RWPE2 (cell line): ENCODE results near the gene UHRF2.

Experiments
- ATAC-seq: fragments of 200-7000 bp; cut with Tn5 transposase; 3 replicates; pipeline ENCODE4 v1.9.1; 2021; ENCODE audit warnings: low read depth
- DNase-seq: peaks from one replicate; pipeline ENCODE4 v3.0.0-alpha.2; 2020; ENCODE audit warnings: low spot score
- H3K27ac ChIP-seq: fragments of 450-650 bp; 2 replicates; pipeline ENCODE4 v1.5.1; 2017; ENCODE audit warnings: mild to moderate bottlenecking; ENCODE audit not compliant: poor library complexity, severe bottlenecking
- H3K27me3 ChIP-seq: fragments of 250-450 bp; sonication (Bioruptor Pico); 2 replicates; pipeline ENCODE4 v1.5.1; 2021; ENCODE audit warnings: mild to moderate bottlenecking, moderate library complexity; ENCODE audit not compliant: insufficient read depth, poor library complexity, severe bottlenecking
- H3K36me3 ChIP-seq: fragments of 250-450 bp; sonication (Bioruptor Pico); 2 replicates; pipeline ENCODE4 v1.5.1; 2020; ENCODE audit warnings: low read depth, mild to moderate bottlenecking, moderate library complexity
- H3K4me1 ChIP-seq: fragments of 250-450 bp; sonication (Bioruptor Pico); 2 replicates; pipeline ENCODE4 v1.5.1; 2021; ENCODE audit warnings: mild to moderate bottlenecking, moderate library complexity; ENCODE audit not compliant: insufficient read depth, poor library complexity, severe bottlenecking
- H3K4me3 ChIP-seq: fragments of 250-450 bp; sonication (Bioruptor Pico); 2 replicates; pipeline ENCODE4 v1.5.1; 2021; ENCODE audit warnings: mild to moderate bottlenecking, moderate library complexity; ENCODE audit not compliant: severe bottlenecking
- H3K9me3 ChIP-seq: fragments of 250-450 bp; sonication (Bioruptor Pico); 2 replicates; pipeline ENCODE4 v1.5.1; 2021; ENCODE audit warnings: mild to moderate bottlenecking, moderate library complexity; ENCODE audit not compliant: severe bottlenecking
- CTCF ChIP-seq: fragments of 450-650 bp; IDR thresholded peaks from one replicate; pipeline ENCODE4 v1.5.1; 2017; ENCODE audit warnings: mild to moderate bottlenecking, moderate library complexity; ENCODE audit not compliant: poor library complexity, severe bottlenecking

Gene UHRF2

GRCh38 chr9:6415266-6415665 lies 2.3 kb downstream of the UHRF2 start:
- no peak for TF ChIP-seq CTCF
- Histone ChIP-seq H3K4me3 (peak overlapping the region; percentile 93), H3K4me1 (peaks cover 21% of the 10 kb centered on the region), H3K9me3 (no peaks in the 10 kb centered on the region), H3K27me3 (no peaks in the 10 kb centered on the region), H3K27ac (no peak overlapping the region), H3K36me3 (peaks cover 28% of the 10 kb centered on the region)
- ATAC-seq (no peak), DNase-seq (no peak)

GRCh38 chr9:6417186-6417585 lies 4.2 kb downstream of the UHRF2 start:
- DNase-seq (no peak), ATAC-seq (no peak)
- no peak overlapping the region for H3K27ac ChIP-seq
- H3K4me1 ChIP-seq: peaks cover 21% of the 10 kb centered on the region
- H3K4me3 ChIP-seq: no peak overlapping the region
- no peaks in the 10 kb centered on the region for H3K9me3 ChIP-seq
- no peaks in the 10 kb centered on the region for H3K27me3 ChIP-seq
- TF ChIP-seq CTCF: no peak
- peaks cover 44% of the 10 kb centered on the region for H3K36me3 ChIP-seq

- H3K36me3 ChIP-seq: peaks cover 57% of the 10 kb centered on the region
- H3K9me3 ChIP-seq: no peaks in the 10 kb centered on the region
- peaks cover 21% of the 10 kb centered on the region for H3K4me1 ChIP-seq
- no peak overlapping the region for H3K4me3 ChIP-seq
- no peak for ATAC-seq
- no peak for TF ChIP-seq CTCF
- H3K27ac ChIP-seq: no peak overlapping the region
- H3K27me3 ChIP-seq: no peaks in the 10 kb centered on the region
- no peak for DNase-seq
These were observed 5.8 kb downstream of the UHRF2 start for GRCh38 chr9:6418764-6419163.

DNA sequence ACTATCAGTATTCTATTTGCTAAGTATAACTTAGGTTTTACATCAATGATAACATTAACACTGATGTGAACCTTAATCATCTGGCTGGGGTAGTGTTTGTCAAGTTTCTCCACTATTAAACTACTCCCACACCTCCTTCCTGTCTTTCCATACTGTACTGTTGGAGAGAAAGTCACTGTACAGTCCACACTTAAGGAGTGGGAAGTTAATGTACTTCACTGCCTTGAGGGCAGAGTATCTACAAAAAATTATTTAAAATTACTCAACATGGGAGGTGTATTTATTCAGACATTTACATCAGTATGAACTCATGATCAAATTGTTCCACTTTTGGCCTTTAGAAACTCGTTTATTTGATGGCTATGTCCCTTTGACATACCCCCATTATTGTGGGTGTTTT lies 11.9 kb downstream of the UHRF2 start:
- no peak overlapping the region for H3K27ac ChIP-seq
- no peaks in the 10 kb centered on the region for H3K9me3 ChIP-seq
- H3K27me3 ChIP-seq: no peaks in the 10 kb centered on the region
- no peak for DNase-seq
- no peak overlapping the region for H3K4me3 ChIP-seq
- no peak for TF ChIP-seq CTCF
- no peak for ATAC-seq
- peaks cover 75% of the 10 kb centered on the region for H3K36me3 ChIP-seq
- peaks cover 2% of the 10 kb centered on the region for H3K4me1 ChIP-seq

GRCh38 chr9:6426117-6426516 lies 13.1 kb downstream of the UHRF2 start:
- Histone ChIP-seq H3K36me3 (peaks cover 70% of the 10 kb centered on the region), H3K27ac (no peak overlapping the region), H3K27me3 (no peaks in the 10 kb centered on the region), H3K4me1 (peaks cover 8% of the 10 kb centered on the region), H3K9me3 (no peaks in the 10 kb centered on the region), H3K4me3 (no peak overlapping the region)
- ATAC-seq (no peak), DNase-seq (no peak)
- TF ChIP-seq CTCF: no peak
